ENCODE results near the gene ESRRG. TPM values are rescaled to one million over a fixed set of nuclear protein-coding genes. Genes with fewer than 3 reads are reported as not detected.

ESRRG gene
- total RNA-seq, 6 experiments from 2014 or later = 0.11 to 1.9 (median 0.18) TPM

DNA sequence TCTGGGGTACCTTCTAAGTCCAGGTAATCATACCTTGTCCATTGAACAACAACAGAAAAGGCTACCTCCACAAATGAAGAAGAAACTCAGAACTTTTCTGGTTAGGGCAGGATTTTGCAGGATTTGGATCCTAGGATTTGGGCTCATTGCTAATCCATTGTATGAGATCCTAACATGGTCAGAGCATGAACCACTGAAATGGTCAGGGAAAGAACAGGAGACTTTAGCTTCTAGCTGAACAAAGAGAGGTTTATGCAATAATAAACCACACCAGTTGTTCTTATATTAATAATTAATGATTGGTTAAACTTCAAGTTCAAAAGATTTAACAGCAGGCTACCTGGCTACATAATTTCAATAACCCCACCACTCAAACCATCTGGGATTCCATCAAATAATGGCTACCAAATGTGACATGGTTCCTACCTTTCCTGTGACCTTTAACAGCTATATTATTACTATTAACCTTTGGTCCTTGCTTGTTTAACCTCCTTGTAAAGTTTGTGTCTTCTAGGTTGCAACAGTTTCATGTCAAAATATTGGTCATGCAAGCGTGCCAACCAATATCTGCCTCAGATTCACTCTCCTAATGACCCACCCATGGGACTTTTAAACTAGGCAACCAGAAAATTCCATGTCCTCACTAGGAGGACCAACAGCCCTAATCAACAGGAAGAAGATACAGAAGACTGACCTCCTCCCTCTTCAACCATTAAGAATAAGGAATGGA, 239.4 kb downstream of the ESRRG start:
- Histone ChIP-seq H3K4me1 (peaks cover 0 to 16% (median 2%) of the 10 kb centered on the region in 4 donors), H3K27me3 (no peaks in the 10 kb centered on the region), H3K4me3 (no peak overlapping the region), H3K9me3 (no peaks in the 10 kb centered on the region), H3K36me3 (no peaks in the 10 kb centered on the region), H3K27ac (peak overlapping the region in 2 of 3 donors; percentile 60 to 66)
- TF ChIP-seq, protein P1, sequence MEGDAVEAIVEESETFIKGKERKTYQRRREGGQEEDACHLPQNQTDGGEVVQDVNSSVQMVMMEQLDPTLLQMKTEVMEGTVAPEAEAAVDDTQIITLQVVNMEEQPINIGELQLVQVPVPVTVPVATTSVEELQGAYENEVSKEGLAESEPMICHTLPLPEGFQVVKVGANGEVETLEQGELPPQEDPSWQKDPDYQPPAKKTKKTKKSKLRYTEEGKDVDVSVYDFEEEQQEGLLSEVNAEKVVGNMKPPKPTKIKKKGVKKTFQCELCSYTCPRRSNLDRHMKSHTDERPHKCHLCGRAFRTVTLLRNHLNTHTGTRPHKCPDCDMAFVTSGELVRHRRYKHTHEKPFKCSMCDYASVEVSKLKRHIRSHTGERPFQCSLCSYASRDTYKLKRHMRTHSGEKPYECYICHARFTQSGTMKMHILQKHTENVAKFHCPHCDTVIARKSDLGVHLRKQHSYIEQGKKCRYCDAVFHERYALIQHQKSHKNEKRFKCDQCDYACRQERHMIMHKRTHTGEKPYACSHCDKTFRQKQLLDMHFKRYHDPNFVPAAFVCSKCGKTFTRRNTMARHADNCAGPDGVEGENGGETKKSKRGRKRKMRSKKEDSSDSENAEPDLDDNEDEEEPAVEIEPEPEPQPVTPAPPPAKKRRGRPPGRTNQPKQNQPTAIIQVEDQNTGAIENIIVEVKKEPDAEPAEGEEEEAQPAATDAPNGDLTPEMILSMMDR (IDR thresholded peaks at IDR 0.05) = no peak
- TF ChIP-seq POLR2A (IDR thresholded peaks at IDR 0.05) = no peak
- DNase-seq = peak in 1 of 3 donors; percentile 51
- WGBS (ENCODE audit: insufficient coverage, low coverage, low lambda C conversion rate, missing lambda C conversion rate) = 13% methylated on average over 1 of the region's 1 CpG
- ATAC-seq = peak; percentile 74 to 97 (median 92)
- intact Hi-C loops (cut with DNase I) = no loop called here

- H3K27me3 ChIP-seq = no peaks in the 10 kb centered on the region
- ATAC-seq = no peak
- no peak overlapping the region for H3K27ac ChIP-seq
- no peaks in the 10 kb centered on the region for H3K9me3 ChIP-seq
- intact Hi-C loops (cut with DNase I) = no loop called here
- H3K36me3 ChIP-seq = no peaks in the 10 kb centered on the region
- no peak overlapping the region for H3K4me3 ChIP-seq
- H3K4me1 ChIP-seq = peaks cover 0 to 16% (median 2%) of the 10 kb centered on the region in 4 donors
- no peak for TF ChIP-seq POLR2A (IDR thresholded peaks at IDR 0.05)
- TF ChIP-seq, protein P1 (IDR thresholded peaks at IDR 0.05) = no peak
- 76% methylated on average over 2 of the region's 3 CpGs for WGBS (ENCODE audit: insufficient coverage, low coverage, low lambda C conversion rate, missing lambda C conversion rate)
- no peak for DNase-seq
Measured at GRCh38 chr1:216482620-216483019, 240.6 kb downstream of the ESRRG start.

GRCh38 chr1:216478238-216478637, 245.0 kb downstream of the ESRRG start:
- DNase-seq = no peak
- Histone ChIP-seq H3K9me3 (no peaks in the 10 kb centered on the region), H3K27ac (no peak overlapping the region), H3K4me1 (peaks cover 0 to 1% (median 0%) of the 10 kb centered on the region in 4 donors), H3K36me3 (no peaks in the 10 kb centered on the region), H3K4me3 (no peak overlapping the region), H3K27me3 (no peaks in the 10 kb centered on the region)
- no peak for ATAC-seq
- 78% methylated on average over 2 of the region's 8 CpGs for WGBS (ENCODE audit: insufficient coverage, low coverage, low lambda C conversion rate, missing lambda C conversion rate)
- intact Hi-C loops (cut with DNase I) = no loop called here
- TF ChIP-seq, protein P1 (IDR thresholded peaks at IDR 0.05) = no peak
- TF ChIP-seq POLR2A (IDR thresholded peaks at IDR 0.05) = no peak

- ATAC-seq (no peak), DNase-seq (no peak)
- no peak for TF ChIP-seq POLR2A (IDR thresholded peaks at IDR 0.05)
- TF ChIP-seq, protein P1 (IDR thresholded peaks at IDR 0.05) = no peak
- Histone ChIP-seq H3K9me3 (no peaks in the 10 kb centered on the region), H3K4me3 (no peak overlapping the region), H3K4me1 (no peaks in the 10 kb centered on the region), H3K36me3 (no peaks in the 10 kb centered on the region), H3K27ac (no peak overlapping the region), H3K27me3 (no peaks in the 10 kb centered on the region)
- WGBS (ENCODE audit: insufficient coverage, low coverage, low lambda C conversion rate, missing lambda C conversion rate) = 61% methylated on average over 1 of the region's 1 CpG
- intact Hi-C loops (cut with DNase I) = no loop called here
Measured at GRCh38 chr1:216476341-216476740, 246.9 kb downstream of the ESRRG start.
